HG03342 (cell line): ENCODE results near the gene SEMA3D.

Experiments
- ATAC-seq: cut with Tn5 transposase; IDR thresholded peaks from one replicate; pipeline ENCODE4 v1.9.1; 2021; ENCODE audit warnings: mild to moderate bottlenecking, moderate library complexity; ENCODE audit not compliant: unreplicated experiment

SEMA3D gene

GRCh38 chr7:85186521-85187241 is at the start of gene SEMA3D:
Gene SEMA3D, minus strand, starts transcription at chr7:85187056. Its CDS starts 65,165 bp downstream, at chr7:85121891.
- ATAC-seq, result peak; percentile 95

GRCh38 chr7:85234730-85235129 is 47.9 kb upstream of the SEMA3D start:
- ATAC-seq, result no peak

- ATAC-seq, result no peak
These were observed 45.2 kb upstream of the SEMA3D start for GRCh38 chr7:85232068-85232467.

GRCh38 chr7:85230623-85231022 is 43.8 kb upstream of the SEMA3D start:
- no peak for ATAC-seq

- ATAC-seq, result no peak
These were observed 42.7 kb upstream of the SEMA3D start for GRCh38 chr7:85229544-85229943.

GRCh38 chr7:85226361-85227085 is 39.7 kb upstream of the SEMA3D start:
- ATAC-seq, result no peak

- no peak for ATAC-seq
These were observed 37.3 kb upstream of the SEMA3D start for GRCh38 chr7:85224171-85224570.

GRCh38 chr7:85222522-85222921 is 35.7 kb upstream of the SEMA3D start:
- ATAC-seq, result no peak

GRCh38 chr7:85221796-85222195 is 34.9 kb upstream of the SEMA3D start:
- ATAC-seq, result no peak

GRCh38 chr7:85220651-85221050 is 33.8 kb upstream of the SEMA3D start:
- no peak for ATAC-seq

- no peak for ATAC-seq
These were observed 33.2 kb upstream of the SEMA3D start for GRCh38 chr7:85220023-85220422.

- no peak for ATAC-seq
These were observed 30.2 kb upstream of the SEMA3D start for GRCh38 chr7:85217085-85217484.

- peak; percentile 92 for ATAC-seq
These were observed 28.2 kb upstream of the SEMA3D start for GRCh38 chr7:85215098-85215497.

- ATAC-seq, result no peak
These were observed 26.6 kb upstream of the SEMA3D start for GRCh38 chr7:85213500-85213899.

- no peak for ATAC-seq
These were observed 18.9 kb upstream of the SEMA3D start for GRCh38 chr7:85205754-85206153.

- no peak for ATAC-seq
These were observed 17.6 kb upstream of the SEMA3D start for GRCh38 chr7:85204496-85204895.

GRCh38 chr7:85204061-85204460 is 17.2 kb upstream of the SEMA3D start:
- no peak for ATAC-seq

GRCh38 chr7:85201209-85201608 is 14.4 kb upstream of the SEMA3D start:
- no peak for ATAC-seq

- no peak for ATAC-seq
These were observed 9.8 kb upstream of the SEMA3D start for GRCh38 chr7:85196696-85197095.

GRCh38 chr7:85191383-85191782 is 4.5 kb upstream of the SEMA3D start:
- ATAC-seq, result no peak

GRCh38 chr7:85186083-85186520 is 754 bp downstream of the SEMA3D start:
- ATAC-seq, result peak; percentile 43

GRCh38 chr7:85185424-85186082 is 1.3 kb downstream of the SEMA3D start:
- ATAC-seq, result no peak
